ENCODE results near the gene ZNF835. TPM values are rescaled to one million over a fixed set of nuclear protein-coding genes. Genes with fewer than 3 reads are reported as not detected.

Gene ZNF835
- polyA plus RNA-seq, 3 donors: 0.07 TPM; not detected in 2

DNA sequence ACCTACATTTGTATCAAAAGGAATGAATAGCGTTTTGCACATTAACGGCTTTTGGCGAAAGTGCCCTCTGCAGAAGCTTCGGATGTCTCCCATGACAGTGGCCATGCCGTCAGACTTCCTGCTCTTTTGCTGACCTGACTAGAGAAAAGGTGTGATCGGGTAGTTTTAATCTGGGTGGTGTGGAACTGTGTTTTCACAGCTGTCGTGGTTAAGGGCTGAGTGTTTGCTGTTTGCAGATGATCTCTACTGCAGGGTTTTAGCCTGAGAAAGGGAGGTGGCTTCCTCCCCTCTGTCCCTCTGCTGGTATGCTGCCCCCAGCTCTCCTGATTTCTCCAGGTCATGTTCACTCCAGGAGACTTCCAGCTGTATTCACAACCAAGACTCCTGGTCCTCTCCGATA is 54.0 kb downstream of the ZNF835 start:
- WGBS (ENCODE audit: insufficient coverage): 97% methylated on average over 6 of the region's 8 CpGs
- DNase-seq: no peak
- Histone ChIP-seq H3K4me3 (replicated peaks in 1 of 3; ENCODE audit: low read depth in 2 of 3, low read length in 3 of 3) (peak overlapping the region in 1 of 3 experiments; percentile 30), H3K9me3 (replicated peaks in 1 of 2; ENCODE audit: control insufficient read depth in 1 of 2, insufficient read depth in 1 of 2, low read length in 2 of 2) (peaks cover 80 to 98% of the 10 kb centered on the region in 2 donors), H3K36me3 (replicated peaks in 1 of 2; ENCODE audit: control insufficient read depth in 1 of 2, insufficient read depth in 2 of 2, low read length in 2 of 2) (peaks cover 0 to 60% of the 10 kb centered on the region in 2 donors), H4K20me1 (ENCODE audit: insufficient read depth, low read length) (no peaks in the 10 kb centered on the region), H2AFZ (ENCODE audit: insufficient read depth, low read depth, low read length, poor library complexity, severe bottlenecking) (no peak overlapping the region), H3K9ac (ENCODE audit: insufficient read depth, low read length, poor library complexity, severe bottlenecking) (no peak overlapping the region), H3K4me2 (replicated peaks; ENCODE audit: extremely low read depth, low read length, poor library complexity, severe bottlenecking) (no peak overlapping the region), H3K27ac (ENCODE audit: low read depth in 1 of 2, low read length in 2 of 2) (no peak overlapping the region), H3K4me1 (ENCODE audit: control insufficient read depth in 1 of 2, insufficient read depth in 2 of 2, low read length in 2 of 2) (no peaks in the 10 kb centered on the region), H3K79me2 (ENCODE audit: insufficient read depth, low read length) (no peaks in the 10 kb centered on the region), H3K27me3 (ENCODE audit: control insufficient read depth in 2 of 2, insufficient read depth in 2 of 2, low read length in 2 of 2) (no peaks in the 10 kb centered on the region)
- no peaks in the 10 kb centered on the region for H3K4me1 Mint-ChIP-seq
- intact Hi-C loops (cut with micrococcal nuclease): no loop called here
- H3K9me3 Mint-ChIP-seq: peaks cover 83 to 96% (median 89%) of the 10 kb centered on the region in 7 donors
- H3K4me3 Mint-ChIP-seq: no peak overlapping the region
- H3K27me3 Mint-ChIP-seq (ENCODE audit: low read depth in 3 of 3): peaks cover 0 to 2% (median 0%) of the 10 kb centered on the region in 3 donors
- no peak overlapping the region for H3K27ac Mint-ChIP-seq
- peaks cover 26 to 42% of the 10 kb centered on the region in 2 donors for H3K36me3 Mint-ChIP-seq
- TF ChIP-seq, protein P1, sequence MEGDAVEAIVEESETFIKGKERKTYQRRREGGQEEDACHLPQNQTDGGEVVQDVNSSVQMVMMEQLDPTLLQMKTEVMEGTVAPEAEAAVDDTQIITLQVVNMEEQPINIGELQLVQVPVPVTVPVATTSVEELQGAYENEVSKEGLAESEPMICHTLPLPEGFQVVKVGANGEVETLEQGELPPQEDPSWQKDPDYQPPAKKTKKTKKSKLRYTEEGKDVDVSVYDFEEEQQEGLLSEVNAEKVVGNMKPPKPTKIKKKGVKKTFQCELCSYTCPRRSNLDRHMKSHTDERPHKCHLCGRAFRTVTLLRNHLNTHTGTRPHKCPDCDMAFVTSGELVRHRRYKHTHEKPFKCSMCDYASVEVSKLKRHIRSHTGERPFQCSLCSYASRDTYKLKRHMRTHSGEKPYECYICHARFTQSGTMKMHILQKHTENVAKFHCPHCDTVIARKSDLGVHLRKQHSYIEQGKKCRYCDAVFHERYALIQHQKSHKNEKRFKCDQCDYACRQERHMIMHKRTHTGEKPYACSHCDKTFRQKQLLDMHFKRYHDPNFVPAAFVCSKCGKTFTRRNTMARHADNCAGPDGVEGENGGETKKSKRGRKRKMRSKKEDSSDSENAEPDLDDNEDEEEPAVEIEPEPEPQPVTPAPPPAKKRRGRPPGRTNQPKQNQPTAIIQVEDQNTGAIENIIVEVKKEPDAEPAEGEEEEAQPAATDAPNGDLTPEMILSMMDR (IDR thresholded peaks at IDR 0.05): no peak

DNA sequence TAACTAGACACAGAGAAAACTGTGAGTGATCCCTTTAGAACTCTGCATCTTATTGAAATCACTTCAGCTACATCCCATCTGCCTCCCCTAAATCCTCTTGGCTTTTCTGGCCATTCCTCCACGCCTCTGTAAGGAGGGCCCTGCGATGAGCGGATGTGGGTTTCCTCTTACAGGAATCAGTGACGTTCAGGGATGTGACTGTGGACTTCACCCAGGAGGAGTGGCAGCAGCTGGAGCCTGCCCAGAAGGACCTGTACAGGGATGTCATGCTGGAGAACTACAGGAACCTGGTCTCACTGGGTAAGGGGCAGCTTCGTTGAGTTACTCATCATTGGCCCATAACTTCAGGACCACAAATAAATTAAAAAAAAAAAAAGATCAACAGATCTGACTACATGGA is 57.9 kb downstream of the ZNF835 start:
- no peak overlapping the region for H3K4me2 ChIP-seq (replicated peaks; ENCODE audit: extremely low read depth, low read length, poor library complexity, severe bottlenecking)
- no peaks in the 10 kb centered on the region for H3K4me1 ChIP-seq (ENCODE audit: control insufficient read depth in 1 of 2, insufficient read depth in 2 of 2, low read length in 2 of 2)
- intact Hi-C loops (cut with micrococcal nuclease): no loop called here
- TF ChIP-seq, protein P1 (IDR thresholded peaks at IDR 0.05): no peak
- H3K4me3 ChIP-seq (replicated peaks in 1 of 3; ENCODE audit: low read depth in 2 of 3, low read length in 3 of 3): no peak overlapping the region
- no peak overlapping the region for H3K9ac ChIP-seq (ENCODE audit: insufficient read depth, low read length, poor library complexity, severe bottlenecking)
- H3K27me3 ChIP-seq (ENCODE audit: control insufficient read depth in 2 of 2, insufficient read depth in 2 of 2, low read length in 2 of 2): no peaks in the 10 kb centered on the region
- peaks cover 0 to 56% of the 10 kb centered on the region in 2 donors for H3K36me3 ChIP-seq (replicated peaks in 1 of 2; ENCODE audit: control insufficient read depth in 1 of 2, insufficient read depth in 2 of 2, low read length in 2 of 2)
- Mint-ChIP-seq H3K27ac (no peak overlapping the region), H3K4me1 (no peaks in the 10 kb centered on the region), H3K27me3 (ENCODE audit: low read depth in 3 of 3) (peaks cover 0 to 2% (median 0%) of the 10 kb centered on the region in 3 donors), H3K36me3 (peaks cover 14 to 28% of the 10 kb centered on the region in 2 donors), H3K4me3 (no peak overlapping the region), H3K9me3 (peaks cover 66 to 88% (median 82%) of the 10 kb centered on the region in 7 donors)
- peaks cover 61 to 100% of the 10 kb centered on the region in 2 donors for H3K9me3 ChIP-seq (replicated peaks in 1 of 2; ENCODE audit: control insufficient read depth in 1 of 2, insufficient read depth in 1 of 2, low read length in 2 of 2)
- no peaks in the 10 kb centered on the region for H4K20me1 ChIP-seq (ENCODE audit: insufficient read depth, low read length)
- no peak overlapping the region for H2AFZ ChIP-seq (ENCODE audit: insufficient read depth, low read depth, low read length, poor library complexity, severe bottlenecking)
- no peak for DNase-seq
- H3K27ac ChIP-seq (ENCODE audit: low read depth in 1 of 2, low read length in 2 of 2): no peak overlapping the region
- WGBS (ENCODE audit: insufficient coverage): 80% methylated on average over 4 of the region's 5 CpGs
- no peaks in the 10 kb centered on the region for H3K79me2 ChIP-seq (ENCODE audit: insufficient read depth, low read length)

All from CD14-positive monocyte (primary cell).